HUES6 (cell line): ENCODE data around the gene ING2.
"Not testable (repeated sequence)": the region's sequence is repeated elsewhere in the genome, so short reads cannot be mapped to it uniquely, and the experiment has no call there.

ENCODE experiments used
- H3K27ac ChIP-seq: 2 replicates; pipeline ENCODE4 v1.7.0; 2013; ENCODE audit warnings: low read depth, mild to moderate bottlenecking, low read length, inconsistent platforms
- H3K27me3 ChIP-seq: 2 replicates; pipeline ENCODE4 v1.6.1; 2013; ENCODE audit warnings: low read length; ENCODE audit not compliant: control insufficient read depth, insufficient read depth
- H3K36me3 ChIP-seq: 2 replicates; pipeline ENCODE4 v1.6.1; 2013; ENCODE audit warnings: low read length; ENCODE audit not compliant: control insufficient read depth, insufficient read depth
- H3K4me1 ChIP-seq: 2 replicates; pipeline ENCODE4 v1.6.1; 2013; ENCODE audit warnings: low read length; ENCODE audit not compliant: control insufficient read depth, insufficient read depth
- H3K4me3 ChIP-seq: 2 replicates; pipeline ENCODE4 v1.5.1; 2013; ENCODE audit warnings: low read depth, low read length
- H3K9ac ChIP-seq: one replicate; pipeline ENCODE4 v1.6.1; 2013; ENCODE audit warnings: mild to moderate bottlenecking, low read length
- H3K9me3 ChIP-seq: 2 replicates; pipeline ENCODE4 v1.6.1; 2013; ENCODE audit warnings: low read depth, low read length; ENCODE audit not compliant: control insufficient read depth, insufficient read depth

The ING2 gene

DNA sequence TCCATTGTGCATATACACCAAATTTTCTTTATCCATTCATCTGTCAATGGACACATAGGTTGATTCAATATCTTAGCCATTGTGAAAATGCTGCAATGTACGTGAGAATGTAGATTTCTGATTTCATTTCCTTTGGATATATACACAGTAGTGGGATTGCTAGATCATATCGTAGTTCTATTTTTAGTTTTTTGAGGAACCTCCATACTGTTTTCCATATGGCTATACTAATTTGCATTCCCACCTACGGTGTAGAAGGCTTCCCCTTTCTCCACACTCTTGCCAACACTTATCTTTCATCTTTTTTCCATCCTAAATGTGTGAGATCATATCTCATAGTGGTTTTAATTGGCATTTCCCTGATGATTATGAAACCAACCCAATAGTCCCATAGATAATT lies 43.4 kb downstream of the ING2 start:
- H3K4me1 ChIP-seq = no peaks in the 10 kb centered on the region
- no peak overlapping the region for H3K9ac ChIP-seq
- H3K27ac ChIP-seq = no peak overlapping the region
- H3K4me3 ChIP-seq = no peak overlapping the region
- no peaks in the 10 kb centered on the region for H3K27me3 ChIP-seq
- H3K9me3 ChIP-seq = peaks cover 5% of the 10 kb centered on the region
- H3K36me3 ChIP-seq = no peaks in the 10 kb centered on the region

DNA sequence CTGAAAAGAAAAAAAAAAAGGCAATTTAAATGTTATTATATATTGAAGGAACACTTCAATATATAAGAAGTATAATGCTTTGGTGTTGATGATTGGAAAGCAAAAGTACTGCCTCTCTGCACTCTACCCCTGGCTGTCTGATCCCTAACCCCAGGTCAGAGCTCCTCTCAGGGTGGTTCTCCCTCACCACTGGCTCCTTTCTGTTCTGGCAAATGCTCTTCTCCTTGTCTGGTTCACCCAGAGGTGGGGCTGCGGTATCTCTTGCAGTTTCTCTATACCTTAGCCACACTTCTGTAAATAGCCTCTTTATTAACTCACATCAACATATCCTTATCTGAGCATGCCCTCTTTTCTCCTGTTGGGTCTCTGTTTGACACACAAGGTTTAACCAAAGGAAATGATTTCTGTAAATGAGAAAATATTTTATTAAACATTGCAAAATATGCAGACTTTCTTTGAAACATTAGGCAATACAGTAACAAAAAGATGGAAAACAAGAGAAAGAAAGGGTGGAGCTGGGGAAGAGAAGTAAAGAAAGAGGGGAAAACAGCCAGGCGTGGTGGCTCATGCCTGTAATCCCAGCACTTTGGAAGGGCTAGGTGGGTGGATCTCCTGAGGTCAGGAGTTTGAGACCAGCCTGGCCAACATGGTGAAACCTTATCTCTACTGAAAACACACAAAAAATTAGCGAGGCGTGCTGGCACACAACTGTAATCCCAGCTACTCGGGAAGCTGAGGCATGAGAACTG lies 45.7 kb downstream of the ING2 start:
- Histone ChIP-seq H3K27ac (no peak overlapping the region), H3K4me3 (no peak overlapping the region), H3K4me1 (no peaks in the 10 kb centered on the region), H3K9me3 (no peaks in the 10 kb centered on the region), H3K27me3 (no peaks in the 10 kb centered on the region), H3K9ac (no peak overlapping the region), H3K36me3 (no peaks in the 10 kb centered on the region)

DNA sequence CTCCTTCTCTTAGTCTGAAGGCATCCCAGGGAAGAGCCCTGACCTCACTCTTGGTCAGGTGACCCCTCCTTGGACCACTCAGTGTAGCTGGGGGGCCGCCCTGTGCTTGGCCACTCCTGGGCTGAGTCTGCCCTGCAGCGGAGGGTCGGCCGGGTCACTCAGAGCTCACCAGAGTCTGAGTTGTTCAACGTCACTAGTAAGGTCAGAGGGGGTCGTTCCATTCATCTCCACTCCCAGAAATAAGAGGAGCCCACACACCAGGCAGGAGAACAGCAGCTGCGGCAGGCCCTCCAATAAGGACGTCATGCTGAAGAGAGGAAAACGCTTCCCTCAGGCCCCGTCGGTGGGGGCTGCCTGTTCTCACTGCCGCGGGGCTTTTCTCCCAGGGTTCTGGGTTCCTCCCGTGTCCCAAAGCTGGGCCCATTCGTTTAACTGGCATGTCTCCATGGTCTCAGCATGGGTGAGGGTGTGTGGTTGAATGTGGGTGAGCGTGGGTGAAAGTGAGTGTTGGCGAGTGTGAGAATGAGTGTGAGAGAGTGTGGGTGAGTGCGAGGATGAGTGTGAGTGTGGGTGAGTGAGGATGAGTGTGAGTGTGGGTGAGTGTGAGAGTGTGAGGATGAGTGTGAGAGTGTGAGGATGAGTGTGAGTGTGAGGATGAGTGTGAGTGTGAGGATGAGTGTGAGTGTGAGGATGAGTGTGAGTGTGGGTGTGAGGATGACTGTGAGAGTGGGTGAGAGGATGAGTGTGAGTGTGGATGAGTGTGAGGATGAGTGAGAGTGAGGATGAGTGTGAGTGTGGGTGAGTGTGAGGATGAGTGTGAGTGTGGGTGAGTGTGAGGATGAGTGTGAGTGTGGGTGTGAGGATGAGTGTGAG lies 47.7 kb downstream of the ING2 start:
- Histone ChIP-seq H3K4me3 (no peak overlapping the region), H3K27ac (no peak overlapping the region), H3K27me3 (no peaks in the 10 kb centered on the region), H3K4me1 (no peaks in the 10 kb centered on the region), H3K9ac (no peak overlapping the region), H3K36me3 (no peaks in the 10 kb centered on the region), H3K9me3 (no peaks in the 10 kb centered on the region)

DNA sequence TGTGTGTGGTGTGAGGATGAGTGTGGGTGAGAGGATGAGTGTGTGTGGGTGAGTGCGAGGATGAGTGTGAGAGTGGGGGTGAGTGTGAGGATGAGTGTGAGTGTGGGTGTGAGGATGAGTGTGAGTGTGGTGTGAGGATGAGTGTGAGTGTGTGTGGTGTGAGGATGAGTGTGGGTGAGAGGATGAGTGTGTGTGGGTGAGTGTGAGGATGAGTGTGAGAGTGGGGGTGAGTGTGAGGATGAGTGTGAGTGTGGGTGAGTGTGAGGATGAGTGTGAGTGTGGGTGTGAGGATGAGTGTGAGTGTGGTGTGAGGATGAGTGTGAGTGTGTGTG lies 48.3 kb downstream of the ING2 start:
- not testable (repeated sequence) for H3K4me1 ChIP-seq, H3K27ac ChIP-seq, H3K27me3 ChIP-seq, H3K9ac ChIP-seq, H3K4me3 ChIP-seq, H3K9me3 ChIP-seq, H3K36me3 ChIP-seq

DNA sequence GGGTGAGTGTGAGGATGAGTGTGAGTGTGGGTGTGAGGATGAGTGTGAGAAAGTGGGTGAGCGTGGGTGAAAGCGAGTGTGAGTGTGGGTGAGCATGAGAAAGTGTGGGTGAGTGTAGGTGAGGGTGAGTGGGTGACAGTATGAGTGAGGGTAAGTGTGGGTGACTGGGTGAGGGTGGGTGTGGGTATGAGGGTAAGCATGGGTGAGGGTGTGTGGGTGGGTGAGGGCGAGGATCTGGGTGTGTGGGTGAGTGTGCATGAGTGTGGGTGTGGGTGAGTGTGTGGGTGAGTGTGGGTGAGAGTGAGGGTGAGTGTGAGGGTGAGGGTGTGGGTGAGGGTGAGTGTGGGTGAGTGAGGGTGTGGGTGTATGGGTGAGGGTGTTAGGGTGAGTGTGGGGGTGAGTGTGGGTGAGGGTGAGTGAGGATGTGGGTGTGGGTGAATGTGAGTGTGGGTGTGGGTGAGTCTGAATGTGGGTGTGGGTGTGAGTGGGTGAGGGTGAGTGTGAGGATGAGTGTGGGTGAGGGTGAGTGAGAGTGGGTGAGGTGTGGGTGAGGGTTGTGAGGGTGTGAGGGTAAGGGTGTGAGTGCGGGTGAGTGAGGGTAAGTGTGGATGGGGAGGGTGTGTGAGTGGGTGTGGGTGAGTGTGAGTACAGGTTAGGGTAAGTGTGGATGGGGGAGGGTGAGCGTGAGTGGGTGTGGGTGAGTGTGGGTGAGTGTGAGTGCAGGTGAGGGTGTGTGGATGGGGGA lies 48.9 kb downstream of the ING2 start:
- H3K4me3 ChIP-seq = no peak overlapping the region
- H3K36me3 ChIP-seq = no peaks in the 10 kb centered on the region
- H3K27ac ChIP-seq = no peak overlapping the region
- no peaks in the 10 kb centered on the region for H3K27me3 ChIP-seq
- H3K9me3 ChIP-seq = no peaks in the 10 kb centered on the region
- no peaks in the 10 kb centered on the region for H3K4me1 ChIP-seq
- H3K9ac ChIP-seq = no peak overlapping the region

DNA sequence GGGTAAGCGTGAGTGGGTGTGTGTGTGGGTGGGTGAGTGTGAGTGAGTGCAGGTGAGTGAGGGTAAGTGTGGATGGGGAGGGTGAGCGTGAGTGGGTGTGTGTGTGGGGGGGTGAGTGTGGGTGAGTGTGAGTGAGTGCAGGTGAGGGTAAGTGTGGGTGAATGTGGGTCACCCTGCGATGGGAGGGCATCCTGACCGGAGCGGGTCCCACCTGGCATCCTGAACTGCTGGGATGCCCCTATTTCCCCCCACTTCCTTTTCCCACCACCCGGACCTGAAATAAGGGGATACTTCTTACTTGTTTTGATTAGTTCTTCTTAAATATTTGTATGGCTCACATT lies 49.5 kb downstream of the ING2 start:
- no peaks in the 10 kb centered on the region for H3K9me3 ChIP-seq
- no peak overlapping the region for H3K27ac ChIP-seq
- no peaks in the 10 kb centered on the region for H3K27me3 ChIP-seq
- H3K4me3 ChIP-seq = no peak overlapping the region
- H3K9ac ChIP-seq = no peak overlapping the region
- H3K36me3 ChIP-seq = no peaks in the 10 kb centered on the region
- H3K4me1 ChIP-seq = no peaks in the 10 kb centered on the region

DNA sequence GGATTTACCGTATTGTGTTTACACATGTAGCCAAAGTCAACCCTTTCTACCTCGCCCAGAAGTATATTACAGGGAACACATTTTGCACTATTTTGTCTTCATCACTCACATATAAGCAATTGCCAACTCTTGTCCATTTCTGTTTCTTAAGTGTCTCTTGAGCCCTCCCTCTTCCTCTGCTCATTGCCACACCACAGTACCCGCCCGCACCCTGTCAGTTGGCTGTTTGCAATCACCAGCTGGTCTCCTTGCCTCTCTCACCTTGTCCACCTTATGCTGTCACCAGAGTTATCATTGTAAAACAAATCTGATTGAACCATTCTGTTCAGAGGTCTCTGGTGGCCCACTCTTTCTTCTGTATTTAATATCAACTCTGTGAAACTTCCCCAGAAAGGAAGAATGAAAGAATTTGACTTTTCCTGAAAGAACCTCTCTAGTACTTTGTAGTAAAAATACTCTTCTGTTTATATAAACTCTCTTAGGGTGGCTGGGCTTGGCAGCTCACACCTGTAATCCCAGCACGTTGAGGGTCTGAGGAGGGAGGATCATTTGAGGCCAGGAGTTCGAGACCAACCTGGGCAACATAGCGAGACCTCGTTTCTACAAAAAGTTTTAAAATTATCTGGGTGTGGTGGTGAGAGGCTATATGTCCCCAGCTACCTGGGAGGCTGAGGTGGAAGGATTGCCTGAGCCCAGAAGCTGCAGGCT lies 50.2 kb downstream of the ING2 start:
- H3K4me1 ChIP-seq = no peaks in the 10 kb centered on the region
- H3K36me3 ChIP-seq = no peaks in the 10 kb centered on the region
- no peak overlapping the region for H3K4me3 ChIP-seq
- no peak overlapping the region for H3K9ac ChIP-seq
- H3K9me3 ChIP-seq = no peaks in the 10 kb centered on the region
- H3K27me3 ChIP-seq = no peaks in the 10 kb centered on the region
- no peak overlapping the region for H3K27ac ChIP-seq

DNA sequence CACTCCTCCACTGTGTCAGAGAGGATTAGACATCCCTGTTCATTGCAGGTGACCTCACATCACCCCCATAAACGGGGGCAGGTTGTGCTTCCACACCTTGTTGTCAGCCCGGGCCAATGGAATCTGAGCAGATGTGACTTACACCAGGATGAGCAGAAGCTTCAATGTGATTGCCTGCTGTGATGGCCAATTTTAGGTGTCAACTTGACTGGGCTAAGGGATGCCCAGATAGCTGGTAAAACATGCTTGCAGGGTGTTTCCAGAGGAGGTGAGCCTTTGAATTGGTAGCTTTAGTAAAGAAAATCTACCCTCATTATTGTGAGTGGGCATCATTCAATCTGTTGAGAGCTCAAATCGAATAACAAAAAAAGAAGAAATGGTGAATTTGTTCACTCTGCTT lies 52.1 kb downstream of the ING2 start:
- Histone ChIP-seq H3K27me3 (no peaks in the 10 kb centered on the region), H3K27ac (no peak overlapping the region), H3K4me1 (no peaks in the 10 kb centered on the region), H3K9me3 (no peaks in the 10 kb centered on the region), H3K9ac (no peak overlapping the region), H3K36me3 (no peaks in the 10 kb centered on the region), H3K4me3 (no peak overlapping the region)

DNA sequence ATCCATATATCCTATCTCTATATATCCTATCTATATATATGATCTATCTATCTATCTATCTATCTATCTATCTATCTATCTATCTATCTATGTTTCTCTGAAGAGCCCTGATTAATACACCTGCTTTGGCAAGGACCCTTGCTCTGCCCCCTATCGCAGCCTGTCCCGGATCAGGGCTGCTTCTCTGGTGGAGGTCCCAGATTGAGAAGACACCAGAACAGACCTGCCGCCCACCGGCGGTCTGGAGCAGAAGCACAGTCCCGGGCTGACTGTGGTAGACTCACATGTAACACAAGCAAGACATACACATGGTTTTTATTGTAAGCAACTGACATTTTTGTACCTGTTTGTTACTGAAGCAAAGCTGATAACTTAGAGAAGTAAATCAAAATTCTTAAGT lies 52.8 kb downstream of the ING2 start:
- H3K36me3 ChIP-seq = no peaks in the 10 kb centered on the region
- H3K27ac ChIP-seq = no peak overlapping the region
- no peaks in the 10 kb centered on the region for H3K27me3 ChIP-seq
- H3K9ac ChIP-seq = no peak overlapping the region
- H3K9me3 ChIP-seq = no peaks in the 10 kb centered on the region
- H3K4me3 ChIP-seq = no peak overlapping the region
- H3K4me1 ChIP-seq = no peaks in the 10 kb centered on the region

DNA sequence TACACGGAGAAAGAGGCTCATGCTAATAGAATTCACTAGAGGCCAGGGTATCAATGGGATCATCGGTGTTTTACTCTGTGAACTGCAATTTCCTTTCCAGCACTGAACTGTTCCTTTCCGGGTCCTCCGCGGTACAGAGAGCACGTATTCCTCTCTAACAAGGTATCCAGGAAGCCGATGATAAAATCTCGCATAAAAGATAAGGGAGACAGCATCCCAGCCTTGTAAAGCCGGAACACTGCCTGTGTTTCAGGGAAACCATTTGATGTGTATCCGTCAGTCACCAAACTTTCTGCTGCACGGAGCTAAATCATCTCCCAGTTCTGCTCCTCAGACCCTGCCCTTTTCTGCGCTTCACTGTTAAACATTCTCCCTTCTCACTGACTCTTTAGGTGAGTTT lies 54.0 kb downstream of the ING2 start:
- H3K27ac ChIP-seq = no peak overlapping the region
- H3K9me3 ChIP-seq = no peaks in the 10 kb centered on the region
- H3K4me3 ChIP-seq = no peak overlapping the region
- no peaks in the 10 kb centered on the region for H3K36me3 ChIP-seq
- H3K9ac ChIP-seq = no peak overlapping the region
- H3K4me1 ChIP-seq = peaks cover 3% of the 10 kb centered on the region; the same call in 1 of the 2 replicates
- H3K27me3 ChIP-seq = no peaks in the 10 kb centered on the region
